HepG2 (cell line): Measurements from ENCODE around the gene ACSM5. TPM values are rescaled to one million over a fixed set of nuclear protein-coding genes. Genes with fewer than 3 reads are reported as not detected.

Experiments used
- ATAD3A ChIP-seq: sonication (generic); formaldehyde crosslinking; IDR thresholded peaks from 2 replicates; pipeline ENCODE4 v1.4.0; 2020; ENCODE audit warnings: missing genetic modification reagents
- E2F1 ChIP-seq: sonication (generic); formaldehyde crosslinking; IDR thresholded peaks from 2 replicates; pipeline ENCODE4 v1.5.0; 2020; ENCODE audit warnings: missing genetic modification reagents
- EED ChIP-seq: sonication (generic); formaldehyde crosslinking; IDR thresholded peaks from 2 replicates; pipeline ENCODE4 v1.5.0; 2020; ENCODE audit warnings: mild to moderate bottlenecking, missing genetic modification reagents
- GZF1 ChIP-seq: sonication (generic); formaldehyde crosslinking; IDR thresholded peaks from 2 replicates; pipeline ENCODE4 v1.5.1; 2020; ENCODE audit warnings: mild to moderate bottlenecking, missing genetic modification reagents
- KDM1A ChIP-seq: IDR thresholded peaks from 2 replicates; pipeline ENCODE4 v1.6.1; 2016; ENCODE audit warnings: missing compliant biosample characterization
- PRPF4 ChIP-seq: fragments of 200-400 bp; formaldehyde crosslinking; IDR thresholded peaks from 2 replicates; pipeline ENCODE4 v1.6.1; 2016; ENCODE audit warnings: low read length, low read depth; ENCODE audit not compliant: poor library complexity, severe bottlenecking
- RARA ChIP-seq: IDR thresholded peaks from 2 replicates; pipeline ENCODE4 v1.6.1; 2016; ENCODE audit warnings: missing genetic modification reagents, missing compliant biosample characterization
- RXRA ChIP-seq: sonication (generic); formaldehyde crosslinking; IDR thresholded peaks from 2 replicates; pipeline ENCODE4 v1.5.1; 2020; ENCODE audit warnings: missing genetic modification reagents
- SKI ChIP-seq: fragments of 450-650 bp; IDR thresholded peaks from one replicate; pipeline ENCODE4 v1.6.1; 2018; ENCODE audit warnings: mild to moderate bottlenecking; ENCODE audit not compliant: partially characterized antibody
- SMAD1 ChIP-seq: sonication (generic); formaldehyde crosslinking; IDR thresholded peaks from 2 replicates; pipeline ENCODE4 v1.4.0; 2020; ENCODE audit warnings: missing genetic modification reagents, low read depth, mild to moderate bottlenecking, borderline replicate concordance
- STAG1 ChIP-seq: sonication (generic); formaldehyde crosslinking; IDR thresholded peaks from 2 replicates; pipeline ENCODE4 v1.4.0; 2020; ENCODE audit warnings: missing genetic modification reagents
- TARDBP ChIP-seq: sonication (generic); formaldehyde crosslinking; IDR thresholded peaks from 2 replicates; pipeline ENCODE4 v1.8.0; 2022; ENCODE audit warnings: mild to moderate bottlenecking, missing genetic modification reagents
- TEAD3 ChIP-seq: optimal IDR thresholded peaks from 2 replicates; pipeline ENCODE3; 2016; ENCODE audit warnings: borderline replicate concordance
- THAP11 ChIP-seq: IDR thresholded peaks from 2 replicates; pipeline ENCODE4 v1.6.1; 2016; ENCODE audit warnings: missing biosample characterization, missing genetic modification reagents
- ZBTB21 ChIP-seq: sonication (generic); formaldehyde crosslinking; IDR thresholded peaks from 2 replicates; pipeline ENCODE4 v1.4.0; 2020; ENCODE audit warnings: missing genetic modification reagents
- ZC3H13 ChIP-seq: sonication (generic); formaldehyde crosslinking; IDR thresholded peaks from 2 replicates; pipeline ENCODE4 v1.8.1; 2023; ENCODE audit warnings: mild to moderate bottlenecking, missing genetic modification reagents, moderate library complexity
- ZFP36L1 ChIP-seq: sonication (generic); formaldehyde crosslinking; IDR thresholded peaks from 2 replicates; pipeline ENCODE4 v1.8.0; 2022; ENCODE audit warnings: mild to moderate bottlenecking, missing genetic modification reagents, moderate library complexity
- ZFP36L2 ChIP-seq: sonication (generic); formaldehyde crosslinking; IDR thresholded peaks from 2 replicates; pipeline ENCODE4 v1.4.0; 2020; ENCODE audit warnings: missing genetic modification reagents
- ZNF326 ChIP-seq: sonication (generic); formaldehyde crosslinking; IDR thresholded peaks from 2 replicates; pipeline ENCODE4 v1.4.0; 2020; ENCODE audit warnings: missing genetic modification reagents, borderline replicate concordance
- ZNF333 ChIP-seq: sonication (generic); formaldehyde crosslinking; IDR thresholded peaks from 2 replicates; pipeline ENCODE4 v1.4.0; 2020; ENCODE audit warnings: mild to moderate bottlenecking, missing genetic modification reagents, borderline replicate concordance
- ZNF543 ChIP-seq: sonication (generic); formaldehyde crosslinking; IDR thresholded peaks from 2 replicates; pipeline ENCODE4 v1.4.0; 2020; ENCODE audit warnings: mild to moderate bottlenecking, missing genetic modification reagents
- ZNF616 ChIP-seq: sonication (generic); formaldehyde crosslinking; IDR thresholded peaks from 2 replicates; pipeline ENCODE4 v1.5.0; 2020; ENCODE audit warnings: low read depth, mild to moderate bottlenecking, missing genetic modification reagents
- ZNF639 ChIP-seq: conservative IDR thresholded peaks from 2 replicates; pipeline ENCODE4 v1.6.1; 2018; ENCODE audit warnings: missing genetic modification reagents
- polyA plus RNA-seq, 8 experiments: library from polyadenylated mRNA; depleted of rRNA in 3 of 8; stranded (reverse) in 7 of 8; unstranded in 1 of 8; fragments of >200 nt; fragmentation: Illumina TruSeq in 4 of 8; extraction: Trizol in 4 of 8; gene quantifications; 2 replicates each; pipeline versions ENCODE4 v1.2.1 to v1.2.3, GENCODE V29; 2011 to 2016; ENCODE audit warnings: low read depth in 4 of 8, missing spikeins in 1 of 8, mixed read lengths in 1 of 8; ENCODE audit not compliant: insufficient read depth in 1 of 8
- total RNA-seq, 5 experiments: library from RNA; depleted of rRNA; stranded (reverse); fragments of >200 nt; fragmentation: Illumina TruSeq; extraction: Trizol; gene quantifications; 2 replicates each; pipeline ENCODE4 v1.2.3, GENCODE V29; 2016; ENCODE audit warnings: low read depth in 1 of 5
- TF ChIP-seq, protein P1 (sequence below): IDR thresholded peaks from 2 replicates; pipeline ENCODE4 v1.6.1; 2016; ENCODE audit warnings: missing genetic modification reagents, missing compliant biosample characterization
- TF ChIP-seq, protein P2 (sequence below): sonication (generic); formaldehyde crosslinking; conservative IDR thresholded peaks from 2 replicates; pipeline ENCODE4 v1.5.0; 2020; ENCODE audit warnings: missing genetic modification reagents
- TF ChIP-seq, protein P3 (sequence below): sonication (generic); formaldehyde crosslinking; IDR thresholded peaks from 2 replicates; pipeline ENCODE4 v1.8.0; 2022; ENCODE audit warnings: missing genetic modification reagents, mild to moderate bottlenecking, borderline replicate concordance

ACSM5 gene
- total and polyA plus RNA-seq, 2 of the 13 experiments (the other 11 are each of a cell fraction or from before 2014, with no cell fraction given) = 9.1 to 15.0 TPM

GRCh38 chr16:20383106-20384029 is 26.0 kb upstream of the ACSM5 start (continued):
- TF ChIP-seq, protein P1, sequence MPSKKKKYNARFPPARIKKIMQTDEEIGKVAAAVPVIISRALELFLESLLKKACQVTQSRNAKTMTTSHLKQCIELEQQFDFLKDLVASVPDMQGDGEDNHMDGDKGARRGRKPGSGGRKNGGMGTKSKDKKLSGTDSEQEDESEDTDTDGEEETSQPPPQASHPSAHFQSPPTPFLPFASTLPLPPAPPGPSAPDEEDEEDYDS = peak; percentile 19; the same call in 1 of the 2 replicates
- no peak for TF ChIP-seq ZNF543 (CRISPR knock-in tag)
- TF ChIP-seq ZC3H13 (CRISPR knock-in tag) = no peak
- TF ChIP-seq ZFP36L2 (CRISPR knock-in tag) = no peak
- TF ChIP-seq THAP11 = 0 out of 2 replicates have a peak, but pooled peaks have one; percentile 29
- TF ChIP-seq KDM1A (CRISPR knock-in tag) = no peak
- 0 out of 2 replicates have a peak, but pooled peaks have one; percentile 53 for TF ChIP-seq ZNF333
- TF ChIP-seq ZNF326 (CRISPR knock-in tag) = no peak
- TF ChIP-seq ZBTB21 (CRISPR knock-in tag) = no peak
- no peak for TF ChIP-seq SMAD1 (CRISPR knock-in tag)
- TF ChIP-seq RARA = 0 out of 2 replicates have a peak, but pooled peaks have one; percentile 15
- no peak for TF ChIP-seq SKI
- no peak for TF ChIP-seq TARDBP (CRISPR knock-in tag)
- TF ChIP-seq ZFP36L1 = no peak
- TF ChIP-seq, protein P2, sequence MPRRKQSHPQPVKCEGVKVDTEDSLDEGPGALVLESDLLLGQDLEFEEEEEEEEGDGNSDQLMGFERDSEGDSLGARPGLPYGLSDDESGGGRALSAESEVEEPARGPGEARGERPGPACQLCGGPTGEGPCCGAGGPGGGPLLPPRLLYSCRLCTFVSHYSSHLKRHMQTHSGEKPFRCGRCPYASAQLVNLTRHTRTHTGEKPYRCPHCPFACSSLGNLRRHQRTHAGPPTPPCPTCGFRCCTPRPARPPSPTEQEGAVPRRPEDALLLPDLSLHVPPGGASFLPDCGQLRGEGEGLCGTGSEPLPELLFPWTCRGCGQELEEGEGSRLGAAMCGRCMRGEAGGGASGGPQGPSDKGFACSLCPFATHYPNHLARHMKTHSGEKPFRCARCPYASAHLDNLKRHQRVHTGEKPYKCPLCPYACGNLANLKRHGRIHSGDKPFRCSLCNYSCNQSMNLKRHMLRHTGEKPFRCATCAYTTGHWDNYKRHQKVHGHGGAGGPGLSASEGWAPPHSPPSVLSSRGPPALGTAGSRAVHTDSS (CRISPR knock-in tag) = 0 out of 2 replicates have a peak, but pooled peaks have one; percentile 24
- no peak for TF ChIP-seq E2F1 (CRISPR knock-in tag)
- TF ChIP-seq PRPF4 = no peak
- no peak for TF ChIP-seq RXRA (CRISPR knock-in tag)
- TF ChIP-seq ZNF639 (CRISPR knock-in tag) = no peak
- TF ChIP-seq, protein P3, sequence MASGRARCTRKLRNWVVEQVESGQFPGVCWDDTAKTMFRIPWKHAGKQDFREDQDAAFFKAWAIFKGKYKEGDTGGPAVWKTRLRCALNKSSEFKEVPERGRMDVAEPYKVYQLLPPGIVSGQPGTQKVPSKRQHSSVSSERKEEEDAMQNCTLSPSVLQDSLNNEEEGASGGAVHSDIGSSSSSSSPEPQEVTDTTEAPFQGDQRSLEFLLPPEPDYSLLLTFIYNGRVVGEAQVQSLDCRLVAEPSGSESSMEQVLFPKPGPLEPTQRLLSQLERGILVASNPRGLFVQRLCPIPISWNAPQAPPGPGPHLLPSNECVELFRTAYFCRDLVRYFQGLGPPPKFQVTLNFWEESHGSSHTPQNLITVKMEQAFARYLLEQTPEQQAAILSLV (CRISPR knock-in tag) = no peak
- peak; percentile 23 for TF ChIP-seq TEAD3 (CRISPR knock-in tag)
- no peak for TF ChIP-seq GZF1
- TF ChIP-seq ZNF616 (CRISPR knock-in tag) = no peak
- no peak for TF ChIP-seq ATAD3A (CRISPR knock-in tag)
- peak; percentile 97 for TF ChIP-seq STAG1
- no peak; the same call in 1 of the 2 replicates for TF ChIP-seq EED (CRISPR knock-in tag)
